ENCODE measurements around the gene SLC35F6. TPM values are rescaled to one million over a fixed set of nuclear protein-coding genes. Genes with fewer than 3 reads are reported as not detected.
"Not testable (repeated sequence)": the region's sequence is repeated elsewhere in the genome, so short reads cannot be mapped to it uniquely, and the experiment has no call there.

SLC35F6 gene
- total RNA-seq, 1 experiment from 2014 or later: 67.3 TPM

- intact Hi-C loops (cut with micrococcal nuclease; ENCODE audit: unreplicated experiment) (no loop called here), in situ Hi-C loops (cut with HindIII; ENCODE audit: low pct_unique_long_range_greater_than_20kb, low sequenced_read_pairs) (no loop called here)
- TF ChIP-seq TCF7L2 (IDR thresholded peaks at IDR 0.05; ENCODE audit: low read depth, low read length) (no peak), CTCF (IDR thresholded peaks at IDR 0.05) (no peak), POLR2AphosphoS5 (IDR thresholded peaks at IDR 0.05; ENCODE audit: low read depth, low read length) (no peak), SIN3A (IDR thresholded peaks at IDR 0.05; ENCODE audit: borderline replicate concordance, insufficient read depth, low read depth, low read length) (no peak), REST (IDR thresholded peaks at IDR 0.05; ENCODE audit: insufficient read depth in 1 of 2, low read depth in 2 of 2, low read length in 1 of 2) (no peak)
- POLR2A ChIA-PET: interaction anchor here (0.6 kb wide), 1 partner anchor 135 kb away, joined by 3 read pairs; no protein-coding TSS in a partner anchor
- ATAC-seq (no peak), DNase-seq (ENCODE audit: low read depth, low spot score) (no peak)
- H3K27me3 ChIP-seq (ENCODE audit: control insufficient read depth, insufficient read depth, low read length): no peaks in the 10 kb centered on the region
- H3K4me1 ChIP-seq (ENCODE audit: control insufficient read depth, insufficient read depth, low read length): peaks cover 44% of the 10 kb centered on the region
- BruUV-seq (replicated peaks): no TSS peak
- CTCF ChIA-PET: interaction anchor here (0.6 kb wide), 2 partner anchors 40 to 162 kb away, joined by 3 to 5 read pairs; no protein-coding TSS in a partner anchor
- no peaks in the 10 kb centered on the region for H3K9me3 ChIP-seq (ENCODE audit: control insufficient read depth, insufficient read depth, low read depth, low read length)
- H3K27ac ChIP-seq (ENCODE audit: low read length): peak overlapping the region; percentile 97
- H3K4me3 ChIP-seq (ENCODE audit: low read depth in 2 of 2, low read length in 2 of 2): no peak overlapping the region
- no peaks in the 10 kb centered on the region for H3K36me3 ChIP-seq (ENCODE audit: control insufficient read depth, insufficient read depth, low read length)
Observed at GRCh38 chr2:26758790-26759321, 5.2 kb upstream of the SLC35F6 start.

GRCh38 chr2:26759845-26760244, 4.2 kb upstream of the SLC35F6 start:
- in situ Hi-C loops (cut with HindIII; ENCODE audit: low pct_unique_long_range_greater_than_20kb, low sequenced_read_pairs): no loop called here
- intact Hi-C loops (cut with micrococcal nuclease; ENCODE audit: unreplicated experiment): no loop called here
- H3K27ac ChIP-seq (ENCODE audit: low read length): peak overlapping the region; percentile 97; the same call in 1 of the 2 replicates
- no peak for TF ChIP-seq POLR2AphosphoS5 (IDR thresholded peaks at IDR 0.05; ENCODE audit: low read depth, low read length)
- no peak for TF ChIP-seq CTCF (IDR thresholded peaks at IDR 0.05)
- H3K4me1 ChIP-seq (ENCODE audit: control insufficient read depth, insufficient read depth, low read length): peaks cover 44% of the 10 kb centered on the region
- no peak for DNase-seq (ENCODE audit: low read depth, low spot score)
- no peaks in the 10 kb centered on the region for H3K27me3 ChIP-seq (ENCODE audit: control insufficient read depth, insufficient read depth, low read length)
- H3K9me3 ChIP-seq (ENCODE audit: control insufficient read depth, insufficient read depth, low read depth, low read length): no peaks in the 10 kb centered on the region
- H3K36me3 ChIP-seq (ENCODE audit: control insufficient read depth, insufficient read depth, low read length): peaks cover 4% of the 10 kb centered on the region; the same call in 1 of the 2 replicates
- no TSS peak for BruUV-seq (replicated peaks)
- POLR2A ChIA-PET: no interaction called here
- H3K4me3 ChIP-seq (ENCODE audit: low read depth in 2 of 2, low read length in 2 of 2): no peak overlapping the region
- CTCF ChIA-PET: no interaction called here
- ATAC-seq: no peak

GRCh38 chr2:26760991-26761390, 3.1 kb upstream of the SLC35F6 start:
- in situ Hi-C loops (cut with HindIII; ENCODE audit: low pct_unique_long_range_greater_than_20kb, low sequenced_read_pairs); H3K4me3 ChIP-seq (ENCODE audit: low read depth in 2 of 2, low read length in 2 of 2); H3K36me3 ChIP-seq (ENCODE audit: control insufficient read depth, insufficient read depth, low read length); intact Hi-C loops (cut with micrococcal nuclease; ENCODE audit: unreplicated experiment); ATAC-seq; BruUV-seq (replicated peaks); DNase-seq (ENCODE audit: low read depth, low spot score); H3K9me3 ChIP-seq (ENCODE audit: control insufficient read depth, insufficient read depth, low read depth, low read length); POLR2A ChIA-PET; CTCF ChIA-PET; H3K27me3 ChIP-seq (ENCODE audit: control insufficient read depth, insufficient read depth, low read length): not testable (repeated sequence)
- H3K27ac ChIP-seq (ENCODE audit: low read length): peak overlapping the region; percentile 0; the same call in 1 of the 2 replicates
- H3K4me1 ChIP-seq (ENCODE audit: control insufficient read depth, insufficient read depth, low read length): peaks cover 42% of the 10 kb centered on the region
